Left renal pelvis (tissue), 4 donors: Measurements from ENCODE around the gene TMEM184A. TPM values are rescaled to one million over a fixed set of nuclear protein-coding genes. Genes with fewer than 3 reads are reported as not detected.
"Not testable (repeated sequence)": the region's sequence is repeated elsewhere in the genome, so short reads cannot be mapped to it uniquely, and the experiment has no call there.

Source experiments
- DNase-seq, 4 donors: peaks; one replicate each; pipeline ENCODE4 v3.0.0-alpha.2; 2013; ENCODE audit warnings: low read depth in 4 of 4, low spot score in 3 of 4
- polyA plus RNA-seq, 4 donors: library from polyadenylated mRNA; unstranded; fragments of 120-200 nt; gene quantifications; one replicate each; pipeline ENCODE4 v1.2.1, GENCODE V29; 2013; ENCODE audit not compliant: insufficient read length in 4 of 4

TMEM184A gene
- polyA plus RNA-seq, 4 donors, result 0.31 to 10.7 (median 5.8) TPM

GRCh38 chr7:1529383-1530116, 26.5 kb downstream of the TMEM184A start:
- no peak for DNase-seq

- DNase-seq, result no peak
These were observed 29.7 kb downstream of the TMEM184A start for GRCh38 chr7:1526271-1526754.

- DNase-seq, result no peak
These were observed 30.6 kb downstream of the TMEM184A start for GRCh38 chr7:1525409-1525808.

- DNase-seq, result no peak
These were observed 32.2 kb downstream of the TMEM184A start for GRCh38 chr7:1523844-1524243.

GRCh38 chr7:1523208-1523607, 32.8 kb downstream of the TMEM184A start:
- no peak for DNase-seq

GRCh38 chr7:1521456-1521855, 34.5 kb downstream of the TMEM184A start:
- DNase-seq, result no peak

- DNase-seq, result no peak
These were observed 35.3 kb downstream of the TMEM184A start for GRCh38 chr7:1520539-1521234.

GRCh38 chr7:1519322-1519922, 36.6 kb downstream of the TMEM184A start:
- not testable (repeated sequence) for DNase-seq

- DNase-seq, result no peak
These were observed 39.3 kb downstream of the TMEM184A start for GRCh38 chr7:1516586-1517251.

- not testable (repeated sequence) for DNase-seq
These were observed 40.5 kb downstream of the TMEM184A start for GRCh38 chr7:1515509-1515967.

GRCh38 chr7:1514995-1515401, 41.0 kb downstream of the TMEM184A start:
- DNase-seq, result no peak

GRCh38 chr7:1514407-1514806, 41.6 kb downstream of the TMEM184A start:
- no peak for DNase-seq

- no peak for DNase-seq
These were observed 42.3 kb downstream of the TMEM184A start for GRCh38 chr7:1513657-1514095.

- no peak for DNase-seq
These were observed 43.0 kb downstream of the TMEM184A start for GRCh38 chr7:1512781-1513656.

- no peak for DNase-seq
These were observed 44.3 kb downstream of the TMEM184A start for GRCh38 chr7:1511444-1512422.

- no peak for DNase-seq
These were observed 45.2 kb downstream of the TMEM184A start for GRCh38 chr7:1510780-1511154.

GRCh38 chr7:1509226-1509625, 46.8 kb downstream of the TMEM184A start:
- DNase-seq, result no peak

GRCh38 chr7:1508277-1508758, 47.7 kb downstream of the TMEM184A start:
- DNase-seq, result no peak
